Dermis microvascular lymphatic vessel endothelial cell (primary cell): Measurements from ENCODE around the gene CEP41. TPM values are rescaled to one million over a fixed set of nuclear protein-coding genes. Genes with fewer than 3 reads are reported as not detected.

Source experiments
- DNase-seq, 2 donors: peaks; one replicate each; pipeline versions ENCODE4 v3.0.0 to v3.0.0-alpha.2; 2010; ENCODE audit warnings: low read depth in 2 of 2
- total RNA-seq: library from RNA; depleted of rRNA; stranded (reverse); fragments of >200 nt; gene quantifications from 2 replicates; pipeline ENCODE4 v1.2.1, GENCODE V29; 2014

The CEP41 gene, protein sequence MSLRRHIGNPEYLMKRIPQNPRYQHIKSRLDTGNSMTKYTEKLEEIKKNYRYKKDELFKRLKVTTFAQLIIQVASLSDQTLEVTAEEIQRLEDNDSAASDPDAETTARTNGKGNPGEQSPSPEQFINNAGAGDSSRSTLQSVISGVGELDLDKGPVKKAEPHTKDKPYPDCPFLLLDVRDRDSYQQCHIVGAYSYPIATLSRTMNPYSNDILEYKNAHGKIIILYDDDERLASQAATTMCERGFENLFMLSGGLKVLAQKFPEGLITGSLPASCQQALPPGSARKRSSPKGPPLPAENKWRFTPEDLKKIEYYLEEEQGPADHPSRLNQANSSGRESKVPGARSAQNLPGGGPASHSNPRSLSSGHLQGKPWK
- total RNA-seq = 3.3 TPM in 2 replicates

DNA sequence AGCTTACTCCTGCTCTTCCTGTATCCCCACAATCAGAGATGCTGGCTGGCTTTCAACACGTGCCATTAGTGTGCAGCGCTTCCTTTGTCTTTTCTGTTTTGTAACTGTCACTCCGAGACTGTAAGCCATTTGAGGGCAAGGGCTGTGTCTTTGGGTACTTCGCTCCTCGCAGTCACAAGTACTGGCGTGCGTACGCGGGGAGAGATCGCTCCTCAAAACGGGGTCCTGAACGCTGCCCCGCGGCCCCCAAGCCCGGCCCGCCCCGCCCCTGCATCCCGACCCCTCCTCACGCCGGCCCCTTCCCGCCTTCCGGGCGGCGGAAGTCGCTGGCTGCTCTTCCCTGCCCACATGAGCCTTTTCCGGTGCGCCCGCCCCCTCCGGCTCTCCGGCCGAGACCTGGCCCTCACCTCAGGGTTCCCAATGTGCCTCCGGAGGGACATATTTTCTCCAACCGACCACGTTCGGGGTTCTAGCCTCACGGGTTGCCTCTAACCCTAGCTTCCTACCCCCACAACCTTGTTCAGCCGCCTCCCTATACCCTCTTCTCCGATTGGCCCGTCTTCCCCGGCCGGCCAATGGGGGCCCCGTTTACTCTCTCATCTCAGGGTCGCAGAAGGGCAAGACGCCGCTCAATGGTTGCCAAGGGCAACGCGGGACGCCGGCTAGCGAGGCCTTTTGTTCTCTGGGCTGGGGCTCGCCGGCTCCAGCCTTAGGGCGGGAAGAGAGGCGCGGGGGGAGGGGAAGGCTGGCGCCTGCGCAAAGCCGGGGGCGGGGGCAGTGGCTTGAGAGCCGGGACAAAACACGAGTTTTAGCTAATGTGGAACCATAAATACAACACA lies at the start of gene CEP41:
Gene CEP41, minus strand, starts transcription at position 490 of the 839 bp plus-strand sequence. Its CDS starts 50 bp downstream, at position 440.
- peak; percentile 90 to 98 for DNase-seq

DNA sequence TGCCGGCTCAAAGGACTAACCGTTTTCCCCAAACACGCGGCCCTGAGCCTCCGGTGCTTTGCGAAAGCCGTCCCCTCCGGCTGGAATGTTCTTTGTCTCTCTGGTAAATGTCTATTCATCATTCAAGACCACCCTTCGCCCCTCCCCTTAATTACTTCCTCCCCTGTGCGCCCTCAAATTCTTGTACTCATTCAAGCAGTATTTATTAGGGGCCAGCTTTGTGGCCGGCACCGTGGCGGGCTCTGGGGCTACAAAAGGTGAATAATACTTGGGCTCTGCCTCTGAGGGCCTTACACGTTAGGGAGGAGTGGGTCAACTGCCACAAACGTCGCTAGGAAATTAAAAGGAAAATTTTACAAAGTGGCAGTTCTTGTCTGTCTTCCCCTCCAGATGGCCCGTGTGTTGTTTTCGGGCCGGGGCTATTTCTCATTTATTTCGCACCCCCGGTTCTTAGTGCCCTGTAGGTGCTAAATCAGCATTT lies 49.5 kb upstream of the CEP41 start:
- DNase-seq = no peak

DNA sequence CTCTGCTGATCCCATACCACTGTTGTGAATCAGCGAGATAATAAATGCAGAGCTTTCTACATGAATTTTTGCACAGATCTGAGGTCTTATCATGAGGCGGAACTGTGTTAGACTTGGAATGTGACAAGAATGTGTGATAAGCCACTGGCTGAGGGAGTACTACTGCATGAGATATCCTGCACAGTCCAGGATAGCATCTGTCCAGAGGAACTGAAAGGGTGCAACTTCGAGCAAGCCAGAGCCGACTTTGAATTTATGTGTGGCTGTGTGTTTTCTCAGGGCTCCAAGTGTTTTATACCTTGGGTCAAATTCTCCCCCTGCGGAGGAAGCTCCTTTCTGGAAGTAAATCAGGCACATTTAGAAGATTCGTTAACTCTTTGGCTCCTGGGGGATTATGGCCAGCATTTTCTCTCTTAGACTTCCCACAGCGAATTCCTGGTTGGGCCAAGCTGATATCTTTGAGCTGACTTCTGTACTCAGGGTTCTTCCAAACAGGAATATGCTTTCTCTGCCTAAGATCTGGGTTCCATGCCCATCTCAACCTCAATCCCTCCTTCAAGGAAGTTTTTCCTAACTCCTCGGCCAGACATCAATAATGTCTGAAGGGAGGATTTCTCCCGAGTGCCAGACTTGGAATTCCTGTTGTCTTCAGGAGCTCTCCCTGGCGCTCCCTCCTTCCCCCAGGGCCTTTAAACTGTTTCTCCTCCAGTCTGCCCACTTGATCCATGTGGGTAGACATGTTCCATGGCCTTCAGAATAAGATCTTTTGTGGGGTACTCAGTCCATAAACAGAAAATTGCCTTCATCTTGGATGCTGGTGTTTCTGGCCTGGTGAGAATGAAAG lies 48.5 kb upstream of the CEP41 start:
- peak in 1 of 2 donors; percentile 18 for DNase-seq

DNA sequence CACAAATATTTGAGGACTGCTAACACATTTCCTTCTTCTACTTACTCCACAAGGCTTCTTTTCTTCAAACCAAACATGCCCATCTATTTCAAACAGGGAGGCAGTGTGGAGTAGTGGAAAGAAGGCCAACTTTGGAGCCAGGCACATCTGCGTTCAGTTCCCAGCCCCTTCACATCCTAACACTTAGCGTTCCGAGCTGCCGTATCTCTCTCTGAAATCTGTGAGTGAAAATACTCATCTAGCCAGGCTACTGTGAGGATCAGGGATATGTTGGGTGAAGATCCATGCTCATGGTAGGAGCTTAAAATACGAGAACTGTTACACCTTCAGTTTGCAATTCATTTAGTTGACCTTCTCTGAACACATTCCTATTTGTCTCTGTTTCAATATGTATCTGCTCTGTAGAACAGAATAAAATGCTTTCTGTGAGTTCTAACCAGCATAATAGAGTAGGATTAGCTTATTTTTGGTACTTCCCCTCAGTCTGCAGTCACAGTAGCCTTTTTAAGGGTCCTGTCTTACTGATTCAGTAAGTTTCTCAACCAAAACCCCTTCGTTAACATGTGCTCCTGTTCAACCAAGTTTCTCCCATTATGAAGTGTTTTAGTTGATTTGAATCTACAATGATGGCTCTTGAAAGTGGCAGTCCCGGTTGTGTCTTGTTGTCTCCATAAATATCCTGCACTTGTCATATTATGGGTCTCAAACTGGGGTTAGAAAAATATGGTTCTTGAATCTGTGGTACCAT lies 47.8 kb upstream of the CEP41 start:
- no peak for DNase-seq

DNA sequence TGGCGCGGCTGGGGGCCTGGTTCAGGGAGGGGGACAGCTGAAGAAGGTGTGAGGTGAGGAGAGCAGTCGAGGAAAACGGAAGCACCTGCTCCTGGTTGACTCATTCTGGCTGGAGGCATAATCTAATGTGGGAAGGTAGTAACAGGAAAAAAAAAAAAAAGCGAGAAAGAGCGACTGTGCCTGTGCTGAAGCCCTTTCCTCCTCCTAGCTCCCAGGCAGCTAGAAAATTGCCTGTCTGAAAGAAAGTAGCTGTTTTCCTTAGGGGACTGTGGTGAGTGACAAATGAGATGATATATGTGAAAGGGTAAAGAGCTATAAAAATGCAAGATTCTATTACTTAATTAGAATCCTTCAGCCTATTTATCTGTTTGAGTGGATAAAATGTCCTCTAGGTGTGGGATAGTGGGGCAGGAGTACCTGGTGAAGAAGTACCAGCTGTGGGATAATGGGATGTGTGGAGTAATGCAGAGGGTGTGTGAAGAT lies 46.2 kb upstream of the CEP41 start:
- peak; percentile 5 to 65 for DNase-seq

DNA sequence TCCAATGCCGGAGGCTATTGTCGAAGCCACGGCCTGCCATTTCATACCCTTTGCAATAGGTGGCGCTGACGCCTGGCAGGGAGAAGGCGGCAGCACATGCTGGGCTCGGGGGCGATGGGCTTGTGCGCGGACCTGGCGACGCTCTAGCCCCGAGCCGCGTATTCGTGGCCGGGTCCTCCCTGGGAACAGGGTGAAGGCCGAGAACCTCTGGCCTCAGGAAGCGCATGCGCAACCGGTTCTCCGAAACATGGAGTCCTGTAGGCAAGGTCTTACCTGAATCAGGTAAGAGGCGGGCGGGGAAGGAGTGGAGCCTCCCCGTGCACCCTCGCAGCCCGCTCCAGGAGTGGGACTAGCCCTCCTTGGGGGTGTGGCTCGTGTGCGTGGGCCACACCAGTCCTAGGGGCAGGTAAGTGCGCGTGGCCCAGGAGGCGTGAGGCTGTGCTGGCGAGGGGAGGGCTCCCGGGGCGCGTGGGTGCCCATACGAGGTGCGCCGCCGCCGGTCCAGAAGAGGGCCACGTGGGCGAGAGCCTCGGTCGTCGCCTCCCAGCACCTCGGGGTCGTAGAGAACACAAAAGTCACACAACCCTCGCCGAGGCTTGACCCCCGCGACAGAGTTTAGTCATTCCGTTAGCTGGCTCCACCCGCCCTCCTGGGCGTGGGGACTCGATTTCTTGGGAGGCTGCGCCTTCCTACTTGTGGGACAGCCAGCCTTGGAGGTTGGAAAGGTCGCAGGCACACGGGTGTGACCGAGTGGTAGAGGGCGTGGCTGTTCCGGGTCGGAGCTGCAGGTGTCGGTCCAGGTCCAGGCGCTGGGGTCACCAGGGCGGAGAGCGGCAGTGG lies 45.5 kb upstream of the CEP41 start:
- peak; percentile 9 to 63 for DNase-seq

DNA sequence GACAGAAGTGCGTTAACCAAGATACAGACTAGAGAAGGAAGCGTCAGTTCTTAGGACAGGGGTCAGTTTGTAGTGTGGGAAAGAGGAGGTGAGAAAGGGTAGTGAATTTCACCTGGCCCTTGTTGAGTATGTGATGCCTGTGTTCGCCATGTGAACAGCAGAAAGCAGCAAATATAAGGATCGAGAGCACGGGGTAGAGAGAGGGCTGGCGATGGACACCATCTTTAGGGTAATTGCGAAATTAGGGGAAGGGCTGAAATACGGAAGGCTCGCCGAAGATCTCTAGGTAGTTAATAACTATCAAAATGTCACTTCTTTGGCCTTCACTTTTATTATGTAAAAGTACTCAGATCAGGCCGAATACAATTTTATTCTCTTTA lies 44.9 kb upstream of the CEP41 start:
- DNase-seq = no peak

DNA sequence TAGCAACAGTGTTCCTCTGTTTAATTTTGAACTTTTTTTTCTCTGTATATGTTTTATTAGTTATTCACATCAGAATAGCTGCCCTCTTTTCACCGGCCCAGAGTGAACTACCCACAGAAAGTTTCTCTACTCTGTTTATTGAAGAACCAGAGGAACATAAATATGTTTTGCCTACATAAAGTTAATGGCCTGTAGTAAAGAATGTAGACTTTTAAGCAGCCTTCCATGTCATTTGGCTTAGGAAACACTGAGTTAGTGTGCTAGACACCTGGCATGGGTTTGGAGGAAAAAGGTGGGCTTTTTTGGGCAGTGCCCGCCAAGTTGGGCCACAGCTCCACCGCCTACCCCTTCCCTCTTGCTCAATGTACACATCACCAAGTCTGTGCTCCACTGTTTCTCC lies 42.2 kb upstream of the CEP41 start:
- no peak for DNase-seq

DNA sequence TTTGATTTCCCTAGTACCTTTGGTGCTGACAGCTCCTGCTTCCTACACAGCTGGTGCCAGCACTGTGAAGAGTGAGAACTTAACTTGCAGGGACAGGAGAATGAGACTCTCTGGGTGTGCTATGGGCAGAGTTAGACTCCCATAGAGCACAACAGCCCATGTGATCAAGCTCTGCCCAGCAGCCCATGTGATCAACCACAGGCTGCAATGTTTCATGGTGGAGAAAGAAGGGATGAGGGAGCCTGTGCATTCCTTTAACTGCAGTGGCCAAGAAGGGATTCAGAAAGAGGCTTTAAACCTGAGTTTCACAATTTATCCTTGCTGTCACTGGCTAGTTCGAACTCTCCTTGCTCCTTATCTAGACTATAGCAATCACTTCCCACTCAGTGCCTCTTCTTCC lies 41.1 kb upstream of the CEP41 start:
- DNase-seq = no peak

DNA sequence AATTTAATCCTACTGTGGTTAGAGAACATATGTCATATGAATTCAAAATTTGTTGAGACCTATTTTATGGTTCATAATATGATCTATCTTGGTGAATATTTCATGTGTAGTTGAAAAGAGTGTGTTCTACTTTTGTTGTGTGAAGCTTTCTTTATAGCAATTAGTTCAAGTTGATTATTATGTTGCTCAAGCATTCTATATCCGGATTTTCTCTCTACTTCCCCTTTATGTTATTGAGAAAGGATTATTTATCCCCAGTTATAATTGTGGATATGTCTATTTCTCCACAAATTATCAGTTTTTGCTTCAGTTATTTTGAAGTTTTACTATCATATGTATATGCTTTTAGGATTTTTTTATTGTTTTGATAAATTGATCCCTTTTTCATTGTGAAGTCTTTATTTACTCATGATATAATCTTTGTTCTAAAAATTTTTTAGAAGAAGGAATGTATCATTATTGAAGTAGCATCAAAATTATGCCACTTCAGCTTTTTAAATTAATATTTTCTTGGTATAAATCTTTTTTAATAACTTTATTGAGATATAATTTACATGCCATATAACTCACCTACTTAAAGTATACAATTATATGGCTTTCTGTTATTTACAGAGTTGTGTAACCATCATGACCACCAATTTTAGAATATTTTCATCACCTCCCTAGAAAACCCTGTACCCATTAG lies 39.0 kb upstream of the CEP41 start:
- no peak for DNase-seq

DNA sequence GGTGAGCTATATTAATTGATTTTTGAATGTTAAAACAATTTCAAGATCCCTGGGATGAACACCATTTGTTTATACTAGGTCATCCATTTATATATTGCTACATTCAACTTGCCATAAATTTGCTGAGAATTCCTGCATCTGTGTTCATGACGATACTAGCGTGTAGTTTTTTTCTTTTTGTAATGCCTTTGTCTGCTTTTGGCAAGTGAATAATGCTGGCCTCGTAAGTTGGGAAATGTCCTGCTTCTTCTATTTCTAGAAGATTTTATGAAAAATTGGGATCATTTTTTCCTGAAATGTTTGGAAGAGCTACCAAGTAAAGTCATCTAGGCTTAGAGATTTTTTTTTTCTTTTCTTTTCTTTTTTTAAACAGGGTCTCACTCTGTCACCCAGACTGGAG lies 38.2 kb upstream of the CEP41 start:
- no peak for DNase-seq

DNA sequence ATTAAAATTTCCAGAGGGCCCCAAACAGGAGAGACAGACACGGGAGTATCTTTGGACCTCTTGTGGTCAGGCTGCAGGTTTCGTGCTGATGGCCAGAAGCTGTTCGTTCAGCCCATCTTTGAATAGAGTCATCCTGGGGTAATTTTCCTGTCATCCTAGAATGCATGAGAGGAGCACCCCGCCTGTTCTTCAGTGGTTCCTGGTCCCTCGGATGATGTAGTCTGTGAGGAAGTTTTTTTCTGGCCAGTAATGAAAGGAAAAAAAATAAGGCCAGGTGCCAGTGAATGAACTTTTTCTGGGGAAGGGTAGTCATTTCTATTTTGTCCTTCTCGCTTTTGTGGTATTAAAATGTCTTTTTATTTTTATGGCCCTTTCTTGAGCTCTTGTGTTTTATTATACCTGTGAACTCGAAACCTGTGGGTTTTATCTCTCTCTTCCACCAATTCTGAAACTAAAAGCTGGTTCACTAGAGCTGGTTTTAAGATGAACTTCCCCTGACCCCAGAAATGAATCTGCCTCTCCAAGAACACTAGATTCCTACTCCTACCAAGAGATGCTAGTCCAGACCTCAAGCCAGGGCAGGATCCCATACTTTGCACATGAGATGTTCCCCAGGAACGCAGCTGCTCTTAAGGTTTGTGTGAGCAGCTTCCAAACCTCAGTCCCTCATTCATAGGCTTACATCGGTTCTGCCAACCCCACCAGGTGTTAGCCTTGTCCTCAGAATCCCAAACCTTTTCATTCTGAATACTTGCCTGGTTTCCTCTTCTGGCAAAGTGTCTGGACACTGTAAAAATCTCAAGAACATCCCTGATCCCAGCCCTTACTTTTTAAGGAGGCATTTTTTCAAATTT lies 35.7 kb upstream of the CEP41 start:
- no peak for DNase-seq

DNA sequence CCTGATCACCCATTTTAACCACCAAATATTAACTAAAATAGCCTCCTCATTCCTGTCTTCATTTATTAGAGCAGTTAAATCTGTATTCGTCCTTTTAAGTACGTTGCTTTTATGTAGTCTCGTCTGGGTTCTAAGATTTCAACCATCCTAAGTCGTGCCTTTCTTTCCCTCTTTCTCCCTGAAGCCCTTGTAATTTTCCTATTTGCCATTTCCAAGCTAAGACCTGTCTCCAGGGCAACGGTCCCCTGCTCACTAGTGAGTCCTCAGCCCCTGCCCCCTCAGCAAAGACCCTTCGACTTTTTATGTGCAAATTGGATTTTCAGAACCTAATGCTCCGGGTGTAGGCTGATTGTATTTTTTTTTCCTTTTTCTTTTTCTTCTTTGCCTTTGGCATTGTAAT lies 35.0 kb upstream of the CEP41 start:
- no peak for DNase-seq

DNA sequence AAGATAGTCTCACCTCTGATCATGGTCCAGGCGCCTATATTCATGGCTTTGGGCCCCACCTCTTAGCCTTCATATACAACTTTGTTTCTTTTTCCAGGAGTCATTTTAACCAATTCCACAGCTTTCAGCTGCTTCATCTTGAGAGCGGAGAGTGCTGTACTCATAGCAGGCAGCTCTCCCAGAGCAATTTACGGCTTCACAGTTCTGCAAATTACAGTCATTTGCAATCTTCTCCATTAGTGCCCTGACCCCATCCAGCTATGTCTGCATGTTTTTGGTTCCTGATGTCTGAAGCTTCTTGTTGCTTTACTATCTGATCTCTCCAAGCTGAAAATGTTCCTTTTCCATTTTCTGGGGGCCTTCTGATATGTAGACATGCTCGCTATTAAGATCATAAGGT lies 33.1 kb upstream of the CEP41 start:
- DNase-seq = no peak

DNA sequence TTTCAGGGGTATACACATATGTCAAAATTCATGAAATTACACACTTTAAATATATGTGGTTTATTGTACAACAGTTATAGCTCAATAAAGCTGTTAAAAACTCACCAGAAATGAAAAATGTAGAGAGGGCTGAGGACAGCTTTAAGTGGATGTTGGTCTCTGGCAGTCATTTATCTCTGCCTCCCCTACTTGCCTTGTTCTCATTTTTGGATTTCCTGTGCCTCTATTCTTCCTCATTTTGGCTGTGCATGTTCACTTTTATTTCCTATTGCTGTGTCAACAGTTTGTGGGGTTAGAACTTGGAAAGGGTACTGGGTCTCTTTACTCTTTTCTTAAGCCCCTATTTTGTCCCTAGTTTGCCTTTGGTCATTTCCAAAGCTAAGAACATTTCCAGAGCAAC lies 32.5 kb upstream of the CEP41 start:
- no peak for DNase-seq

DNA sequence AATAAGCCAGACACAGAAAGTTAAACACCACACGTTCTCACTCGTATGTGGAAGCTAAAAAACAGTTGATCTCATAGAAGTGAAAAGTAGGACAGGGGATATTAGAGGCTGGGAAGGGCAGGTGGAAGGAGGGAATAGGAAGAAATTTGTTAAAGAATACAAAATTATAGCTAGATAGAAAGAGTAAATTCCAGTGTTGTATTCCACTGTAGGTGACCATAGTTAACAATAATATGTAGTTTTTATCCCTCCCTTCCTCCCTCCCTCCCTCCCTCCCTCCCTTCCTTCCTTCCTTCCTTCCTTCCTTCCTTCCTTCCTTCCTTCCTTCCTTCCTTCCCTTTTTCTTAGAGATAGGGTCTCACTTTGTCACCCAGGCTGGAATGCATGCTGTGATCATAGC lies 31.2 kb upstream of the CEP41 start:
- no peak for DNase-seq

DNA sequence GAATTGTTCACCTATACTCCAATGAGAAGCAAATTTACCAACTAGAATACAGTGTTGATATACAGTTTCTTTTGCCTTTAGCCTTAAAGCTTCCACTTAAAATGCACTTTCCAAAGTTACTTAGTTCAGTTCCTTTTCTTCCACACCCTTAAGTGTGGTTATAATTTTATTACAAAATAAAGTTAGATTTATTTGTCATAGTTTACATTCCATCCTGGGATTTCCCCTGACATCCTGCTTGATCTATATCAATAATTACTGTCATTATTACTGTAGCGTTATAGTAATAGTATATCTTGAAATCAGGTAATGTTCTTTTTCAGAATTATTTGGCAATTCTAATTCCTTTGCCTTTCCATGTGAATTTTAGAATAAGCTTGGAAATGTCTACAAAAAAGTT lies 27.8 kb upstream of the CEP41 start:
- DNase-seq = no peak
